GM19328 (cell line): ENCODE data around the gene ZNF195.
"Not testable (repeated sequence)": the region's sequence is repeated elsewhere in the genome, so short reads cannot be mapped to it uniquely, and the experiment has no call there.

Experiments used
- ATAC-seq: cut with Tn5 transposase; IDR thresholded peaks from one replicate; pipeline ENCODE4 v1.9.1; 2021; ENCODE audit warnings: mild to moderate bottlenecking, moderate library complexity; ENCODE audit not compliant: unreplicated experiment

The ZNF195 gene

DNA sequence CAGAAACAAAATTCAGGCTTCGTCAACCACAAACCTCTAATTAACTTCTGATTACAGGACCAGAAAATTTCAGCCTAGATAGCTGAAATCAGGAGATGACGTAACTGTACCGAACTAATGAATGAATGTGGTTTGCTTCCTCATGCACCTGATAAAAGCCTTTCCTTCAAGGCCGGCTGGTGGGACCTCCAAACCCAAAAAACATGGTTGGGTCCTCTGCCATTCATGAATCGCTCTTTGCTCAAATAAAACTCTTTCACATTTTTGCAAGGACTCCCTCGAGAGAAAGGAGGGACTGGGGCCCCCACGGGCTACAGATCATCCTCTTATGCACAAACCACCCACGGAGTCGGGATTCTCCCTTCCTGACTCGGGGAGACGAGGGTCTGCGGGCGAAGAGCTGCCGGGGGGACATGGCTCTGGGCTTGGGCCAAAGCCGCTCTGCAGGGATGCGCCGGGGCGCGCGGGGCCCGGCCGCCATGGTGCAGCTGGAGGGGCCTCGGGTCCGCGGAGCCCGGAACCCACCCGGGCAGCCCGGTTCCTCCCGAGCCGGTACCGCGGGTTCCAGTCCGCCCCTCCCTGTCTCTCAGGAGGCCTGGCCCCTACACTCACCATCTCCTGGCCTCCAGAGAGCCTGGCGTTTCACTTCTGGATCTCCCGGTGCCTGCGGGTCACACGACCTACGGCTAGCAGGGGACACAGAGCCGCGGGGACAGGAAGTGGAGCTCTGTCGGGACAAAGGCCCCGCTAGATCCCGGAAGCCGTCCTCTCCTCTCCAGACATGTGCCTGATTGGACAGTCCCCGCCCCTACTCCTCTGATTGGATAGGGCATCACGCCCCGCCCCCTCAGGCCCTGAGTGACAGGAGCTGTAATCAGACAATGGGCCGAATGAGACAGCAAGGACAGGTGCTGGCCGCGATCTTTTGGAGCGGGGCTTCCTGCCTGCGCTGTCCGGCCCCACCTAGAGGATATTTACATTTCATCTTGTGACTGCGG is at the start of gene ZNF195:
Gene ZNF195 (minus strand): TSS at position 721 of the 998 bp plus-strand sequence. CDS start 106 bp downstream, at position 615.
- peak; percentile 99 for ATAC-seq

DNA sequence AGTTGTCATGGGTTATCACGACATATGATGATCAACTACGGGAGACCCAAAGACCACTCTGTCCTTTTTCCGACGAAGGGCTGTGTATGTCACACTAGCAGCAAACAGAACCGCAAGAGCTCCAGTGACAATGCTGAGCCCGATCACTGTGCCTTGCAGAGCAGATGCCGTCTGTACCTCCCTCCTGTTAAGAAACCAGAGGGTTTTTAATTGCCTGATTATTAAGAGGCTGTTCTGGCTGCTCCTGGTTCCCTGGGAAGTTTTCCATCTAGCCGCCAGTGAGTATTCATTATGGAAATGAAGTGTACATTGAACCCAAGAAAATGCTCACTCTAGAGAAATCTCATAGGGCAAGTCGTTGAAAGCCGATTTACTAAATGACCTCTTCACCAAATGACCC is 49.1 kb upstream of the ZNF195 start:
- ATAC-seq = not testable (repeated sequence)

DNA sequence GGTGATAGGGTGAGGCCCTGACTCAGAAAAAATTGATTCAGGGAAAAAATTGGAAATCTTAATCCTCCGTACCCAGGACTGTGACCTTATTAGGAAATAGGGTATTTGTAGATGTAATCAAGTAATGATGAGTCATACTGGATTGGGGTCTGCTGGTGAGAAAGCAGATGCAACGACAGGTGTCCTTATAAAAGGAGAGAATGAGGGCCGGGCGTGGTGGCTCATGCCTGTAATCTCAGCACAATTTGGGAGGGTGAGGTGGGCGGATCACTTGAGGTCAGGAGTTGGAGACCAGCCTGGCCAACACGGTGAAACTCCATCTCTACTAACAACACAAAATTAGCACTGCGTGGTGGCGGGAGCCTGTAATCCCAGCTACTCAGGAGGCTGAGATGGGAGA is 47.6 kb upstream of the ZNF195 start:
- ATAC-seq = not testable (repeated sequence)

DNA sequence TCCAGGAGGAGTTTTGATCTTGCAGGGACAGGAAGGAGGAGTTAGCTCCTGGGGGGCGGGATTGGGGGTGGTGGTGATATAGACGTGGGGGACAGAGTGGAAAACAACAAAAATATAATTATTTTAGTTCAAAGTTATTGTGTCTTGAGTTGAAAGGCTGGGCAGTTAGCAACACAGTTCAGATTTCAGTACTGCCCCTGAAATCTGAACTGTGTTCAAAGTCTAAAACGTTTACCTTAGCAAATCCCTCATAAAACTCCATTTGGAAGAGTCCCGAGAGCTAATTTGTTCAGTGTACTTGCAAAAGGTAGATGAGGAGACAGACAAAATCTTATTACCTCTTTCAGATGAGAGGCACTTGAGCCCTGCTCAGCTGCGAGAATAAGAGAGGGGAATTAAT is 45.0 kb upstream of the ZNF195 start:
- ATAC-seq = not testable (repeated sequence)

DNA sequence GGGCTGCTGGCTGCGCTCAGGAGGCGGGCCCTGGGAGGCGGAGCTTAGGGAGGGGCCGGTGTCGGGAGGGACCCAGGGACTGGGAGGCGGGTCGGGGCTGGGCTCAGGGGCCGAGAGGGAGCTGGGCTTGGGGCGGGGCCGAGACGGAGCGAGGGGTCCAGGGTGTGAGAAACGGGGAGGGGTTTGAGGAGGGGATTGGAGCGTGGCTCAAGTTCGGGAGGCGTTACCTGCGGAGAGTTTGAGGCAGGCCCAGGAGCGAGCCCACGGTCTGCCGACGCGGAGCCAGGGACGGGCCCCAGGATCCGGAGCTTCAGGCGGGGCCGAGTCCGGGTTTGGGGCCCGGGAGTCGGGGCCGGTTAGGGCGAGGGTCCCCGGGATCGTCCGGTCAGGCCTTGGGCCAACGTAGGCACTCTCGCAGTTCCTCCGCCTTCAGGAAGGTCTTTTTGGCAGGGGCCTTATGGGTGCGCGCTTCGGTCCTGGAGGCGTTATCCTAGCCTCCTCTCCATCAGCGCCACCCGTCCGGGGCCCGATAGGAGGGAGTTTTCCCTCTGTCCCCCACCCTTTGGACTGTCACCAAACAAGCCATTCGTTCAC is 44.3 kb upstream of the ZNF195 start:
- not testable (repeated sequence) for ATAC-seq

DNA sequence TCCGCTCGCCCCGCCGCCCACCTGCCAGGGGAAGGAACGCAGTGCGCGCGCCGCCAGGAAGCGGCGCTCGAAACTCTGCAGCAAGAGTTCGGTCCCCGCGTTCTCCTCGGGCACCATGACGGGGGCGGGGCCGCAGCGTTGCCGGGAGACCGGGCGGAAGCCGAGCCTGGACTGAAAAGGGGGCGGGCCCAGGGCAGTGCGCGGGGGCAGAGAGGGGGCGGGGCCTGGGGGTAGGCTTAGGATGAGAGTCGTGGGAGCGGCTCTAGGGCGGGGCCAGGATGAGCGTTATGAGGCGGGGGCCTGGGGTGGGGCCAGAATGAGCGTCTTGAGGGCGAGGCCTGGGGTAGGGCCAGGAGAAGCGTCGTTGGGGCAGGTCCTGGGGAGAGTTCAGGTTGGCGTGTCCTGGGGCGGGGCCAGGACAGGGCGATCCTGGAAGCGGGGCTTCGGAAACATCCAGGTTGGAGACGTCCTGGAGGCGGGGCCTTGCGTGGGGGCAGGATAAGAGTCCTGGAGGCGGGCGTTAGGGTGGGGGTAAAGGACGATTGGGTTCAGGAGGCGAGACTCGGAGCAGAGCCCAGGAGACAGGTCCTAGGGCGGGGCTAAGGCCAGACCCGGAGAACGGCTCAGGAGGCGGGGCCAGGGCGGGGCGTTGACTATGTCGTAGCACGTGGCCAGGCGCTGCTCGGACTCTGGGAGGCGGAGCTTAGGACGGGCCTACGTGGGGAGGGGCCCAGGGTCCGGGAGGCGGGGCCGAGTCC is 43.6 kb upstream of the ZNF195 start:
- peak; percentile 97 for ATAC-seq

DNA sequence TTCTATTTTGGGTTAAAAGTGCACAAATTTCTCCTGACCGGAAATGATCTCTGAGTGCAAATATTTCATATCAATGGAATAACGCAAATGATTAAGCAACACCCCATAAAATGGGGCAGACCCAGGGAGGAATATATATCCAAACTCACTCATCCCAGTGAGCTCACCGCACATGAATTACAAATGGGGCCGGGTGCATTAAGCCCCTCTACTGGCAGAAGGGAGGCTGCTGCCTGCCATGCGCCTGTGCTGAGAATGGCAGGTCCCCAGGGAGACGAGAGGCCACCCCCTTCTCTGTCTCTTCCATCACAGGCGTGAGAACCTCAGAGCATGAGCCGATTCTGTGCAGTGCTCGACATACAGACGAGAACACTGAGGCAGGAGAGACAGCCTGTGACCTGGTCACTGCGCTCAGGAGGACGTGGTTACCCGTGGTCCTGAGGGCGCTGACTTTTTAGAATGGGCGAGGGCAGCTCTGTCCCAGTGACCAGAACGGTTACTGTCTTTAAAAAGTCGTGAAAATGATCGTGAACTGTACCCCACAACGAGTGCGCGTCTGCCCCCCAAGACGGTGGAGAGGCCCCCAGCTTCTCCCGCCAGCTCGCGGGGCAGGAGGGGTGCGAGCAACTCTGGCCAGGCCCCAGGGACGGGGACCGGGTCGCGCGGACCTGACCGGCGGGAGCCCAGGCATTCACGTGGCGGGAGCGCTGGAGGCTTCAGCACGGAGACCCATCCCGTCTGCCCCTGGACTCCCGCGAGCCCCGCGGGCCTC is 42.8 kb upstream of the ZNF195 start:
- ATAC-seq = not testable (repeated sequence)

DNA sequence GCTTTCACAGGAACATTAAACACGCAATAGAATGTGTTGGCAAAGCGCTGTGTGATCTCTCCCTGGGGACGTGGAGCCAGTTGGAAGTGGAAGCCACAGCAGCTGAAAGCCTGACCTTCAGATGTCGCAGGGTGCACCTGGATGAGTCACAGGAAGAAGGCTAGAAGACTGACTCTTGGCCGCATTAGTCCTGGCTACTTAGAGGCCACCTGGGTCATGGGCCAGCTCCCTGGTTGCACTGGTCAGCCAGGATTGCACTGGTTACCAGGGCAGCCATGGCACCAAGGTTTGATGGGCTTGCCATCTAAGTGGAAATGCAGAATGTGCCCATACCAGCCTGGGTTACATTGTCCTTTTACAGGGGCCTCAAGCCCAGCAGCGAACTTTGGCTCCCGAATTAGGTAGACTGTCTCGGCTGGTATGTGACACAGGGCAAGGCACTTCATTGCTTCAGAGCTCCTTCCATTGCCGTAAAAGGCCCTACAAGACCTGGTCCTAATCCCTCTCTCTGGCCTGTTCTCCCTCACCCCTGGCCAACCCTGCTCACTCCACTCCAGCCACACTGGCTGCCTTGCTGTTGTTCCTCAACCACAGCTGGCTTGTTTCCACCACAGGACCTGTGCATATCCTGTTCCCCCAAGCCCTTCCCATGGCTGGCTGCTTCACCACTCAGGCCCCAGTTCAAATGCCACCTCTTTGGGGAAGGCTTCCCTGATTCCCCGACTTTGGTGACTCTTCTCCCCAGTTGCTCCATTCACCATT is 41.5 kb upstream of the ZNF195 start:
- ATAC-seq = not testable (repeated sequence)

DNA sequence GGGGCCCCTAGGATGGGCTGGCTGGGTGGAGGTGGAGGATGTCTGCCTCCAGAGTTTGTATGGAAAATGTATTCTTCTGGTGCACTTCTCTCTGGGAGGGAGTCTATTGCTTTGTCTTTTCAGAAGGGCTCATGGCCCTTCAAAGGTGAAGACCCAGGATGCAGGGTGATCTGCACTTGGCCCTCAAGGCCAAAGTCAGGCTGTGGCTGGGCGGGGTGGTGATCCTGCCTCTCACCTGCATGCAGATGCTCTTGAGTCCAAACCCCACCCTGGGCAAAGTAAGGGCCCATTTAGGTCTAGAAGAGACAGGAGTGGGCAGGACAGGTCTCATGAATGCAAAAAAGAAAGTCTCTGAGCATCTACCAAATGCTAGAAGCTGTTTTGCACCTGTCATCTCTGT is 40.5 kb upstream of the ZNF195 start:
- not testable (repeated sequence) for ATAC-seq

DNA sequence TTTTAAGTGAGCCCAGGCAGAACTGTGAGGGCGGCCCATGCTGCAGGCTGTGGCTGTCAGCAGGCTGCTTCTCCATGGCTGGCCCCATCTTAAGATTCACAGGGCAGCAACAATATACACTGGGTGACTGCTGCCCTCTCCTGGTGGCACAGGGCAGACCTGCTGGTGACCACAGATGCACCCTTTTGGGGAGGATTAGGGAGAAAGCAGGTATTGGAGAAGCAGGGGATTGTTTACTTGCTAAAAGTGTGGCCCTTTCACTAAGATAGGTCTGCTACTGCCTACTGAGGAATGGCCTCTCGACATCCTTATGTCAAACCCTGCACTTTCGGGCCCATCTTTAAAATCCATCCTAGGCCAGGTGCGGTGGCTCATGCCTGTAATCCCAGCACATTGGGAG is 38.1 kb upstream of the ZNF195 start:
- ATAC-seq = not testable (repeated sequence)

DNA sequence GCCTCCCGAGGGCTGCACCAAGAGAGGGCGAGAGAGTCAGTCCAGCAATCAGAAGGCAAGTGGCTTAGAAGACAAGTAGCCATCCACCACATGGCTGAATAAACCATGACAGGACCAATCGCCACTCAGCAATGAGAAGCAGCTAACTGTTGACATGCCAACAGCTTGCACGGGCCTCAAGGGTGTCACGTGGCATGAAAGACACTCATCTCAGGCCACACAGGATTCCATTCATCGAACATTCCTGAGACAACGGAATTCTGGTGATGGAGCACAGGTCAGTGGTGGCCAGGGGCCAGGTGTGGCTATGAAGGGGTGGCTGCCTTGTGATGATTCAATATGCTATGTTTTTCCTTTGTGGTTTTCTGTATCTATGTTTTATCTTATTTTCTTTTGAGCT is 36.4 kb upstream of the ZNF195 start:
- not testable (repeated sequence) for ATAC-seq

DNA sequence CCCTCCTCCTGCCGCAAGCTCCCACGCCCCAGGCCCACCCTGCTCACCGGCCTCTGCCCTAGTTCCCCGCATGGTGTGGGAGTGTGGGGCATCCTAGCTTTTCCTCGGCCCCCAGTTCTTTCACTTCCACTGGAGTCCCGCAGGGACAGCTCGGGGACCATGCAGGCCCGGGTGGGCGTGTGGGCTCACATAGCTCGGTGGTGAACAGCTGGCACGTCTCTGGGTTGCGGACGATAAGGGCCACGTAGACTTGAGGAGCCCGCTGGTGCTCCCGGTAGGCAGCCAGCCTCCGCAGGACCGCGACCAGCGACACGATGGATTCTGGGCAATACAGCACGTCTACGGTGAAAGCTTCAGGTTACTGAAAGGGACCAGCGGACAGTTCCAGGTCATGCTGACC is 34.7 kb upstream of the ZNF195 start:
- ATAC-seq = not testable (repeated sequence)

DNA sequence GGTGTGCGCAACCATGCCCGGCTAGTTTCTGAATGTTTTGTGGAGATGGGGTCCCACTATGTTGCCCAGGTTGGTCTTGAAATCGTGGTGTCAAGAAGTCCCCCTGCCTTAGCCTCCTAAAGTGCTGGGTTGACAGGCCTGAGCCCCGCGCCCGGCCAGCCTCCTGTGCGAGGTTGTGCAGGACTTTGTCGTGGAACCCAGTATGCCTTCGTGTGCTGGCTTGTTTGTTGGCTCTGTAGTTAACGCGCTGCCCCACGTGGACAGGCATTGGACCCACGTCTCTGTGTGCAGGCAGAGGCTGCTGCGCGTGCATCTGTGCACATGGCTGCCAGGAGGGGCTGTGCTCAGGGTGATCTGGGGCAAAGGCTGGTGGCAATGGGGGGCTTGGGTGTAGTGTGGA is 33.9 kb upstream of the ZNF195 start:
- ATAC-seq = no peak

DNA sequence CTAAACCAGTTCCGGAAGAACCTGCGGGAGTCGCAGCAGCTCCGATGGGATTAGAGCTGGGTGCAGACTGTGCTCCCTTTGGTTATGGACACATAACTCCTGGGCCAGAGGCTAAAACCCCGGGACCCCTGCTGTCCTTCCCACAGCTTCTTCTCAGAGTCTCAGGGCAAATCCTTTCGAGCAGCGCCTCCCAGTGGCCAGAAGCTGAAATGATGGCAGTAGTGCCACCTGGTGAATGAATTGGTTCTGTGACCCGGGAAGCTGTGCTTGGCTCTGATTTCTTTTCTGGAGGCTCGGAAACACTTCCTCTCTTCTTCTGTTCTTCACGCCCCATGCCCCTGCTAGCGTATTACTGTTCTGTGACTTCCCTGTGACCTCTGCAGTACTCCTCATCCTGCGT is 29.8 kb upstream of the ZNF195 start:
- not testable (repeated sequence) for ATAC-seq

DNA sequence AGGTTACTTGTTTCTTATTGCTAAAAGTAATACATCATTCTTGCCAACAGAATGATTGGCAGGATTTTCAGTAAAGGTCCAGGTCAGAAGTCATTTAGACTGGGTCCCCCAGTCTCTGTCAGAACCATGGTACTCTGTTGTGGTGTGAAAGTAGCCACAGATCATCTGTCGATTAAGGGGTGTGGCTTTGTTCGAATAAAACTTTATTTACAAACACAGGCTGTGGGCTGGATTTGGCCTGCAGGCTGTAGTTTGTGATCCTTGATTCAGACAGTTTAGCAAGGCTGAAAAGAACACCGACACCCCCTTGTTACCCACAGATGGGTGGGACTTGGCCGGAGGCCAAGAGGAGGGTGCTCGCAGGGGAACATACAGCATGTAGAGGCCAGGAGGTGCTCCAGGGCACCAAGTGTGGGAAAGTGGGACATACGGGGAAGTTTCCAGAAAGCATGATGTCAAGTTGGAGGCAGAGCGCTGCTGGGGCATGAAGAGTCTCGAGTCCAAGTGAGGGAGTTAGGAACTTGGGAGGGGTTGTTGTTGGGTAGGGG is 29.2 kb upstream of the ZNF195 start:
- ATAC-seq = not testable (repeated sequence)

DNA sequence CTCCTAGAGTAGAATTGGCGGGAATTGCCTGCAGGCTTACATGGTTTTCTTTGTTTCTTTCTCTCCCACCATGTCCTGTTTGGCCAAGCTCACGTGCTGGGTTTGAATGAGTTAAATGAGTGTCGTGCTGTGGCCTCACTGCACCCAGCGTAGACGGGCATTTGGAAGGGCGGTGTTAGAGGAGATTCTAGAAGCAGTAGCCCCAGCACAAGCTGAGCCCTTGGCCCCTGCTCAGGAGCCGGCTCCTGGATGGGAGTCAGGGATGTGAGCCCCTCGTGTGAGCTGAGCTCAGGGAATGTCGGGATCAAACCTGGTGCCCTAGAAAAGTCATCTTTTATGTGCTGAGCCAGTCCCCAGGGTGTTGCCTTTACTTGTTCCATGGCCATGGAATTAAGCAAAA is 28.0 kb upstream of the ZNF195 start:
- not testable (repeated sequence) for ATAC-seq

DNA sequence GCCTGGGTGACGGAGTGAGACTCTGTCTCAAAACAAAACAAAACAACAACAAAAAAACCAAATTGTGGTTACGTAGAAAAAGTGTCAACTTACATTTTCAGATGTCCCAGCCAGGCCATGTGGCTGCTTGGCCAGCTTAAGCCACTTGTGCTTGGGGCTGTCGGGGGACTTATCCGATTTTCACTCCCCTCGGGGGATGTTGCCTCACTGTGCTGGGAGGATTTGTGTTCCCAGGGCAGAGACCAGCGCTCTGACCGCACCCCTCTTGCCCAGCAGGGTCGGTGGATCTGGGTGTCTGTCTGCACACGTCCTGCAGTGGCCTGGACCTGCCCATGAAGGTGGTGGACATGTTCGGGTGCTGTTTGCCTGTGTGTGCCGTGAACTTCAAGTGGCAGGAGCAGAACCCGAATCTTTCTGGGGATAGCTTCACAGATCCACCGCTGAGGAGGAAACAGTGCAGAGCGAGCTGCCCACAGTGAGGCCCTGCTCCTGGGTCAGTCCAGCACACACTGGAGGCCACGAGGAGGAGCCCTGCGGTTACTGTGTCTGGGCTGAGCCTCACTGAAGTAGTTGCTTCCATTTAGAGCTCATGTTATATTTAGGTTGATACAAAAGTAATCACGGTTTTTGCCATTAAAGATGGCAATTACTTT is 27.4 kb upstream of the ZNF195 start:
- not testable (repeated sequence) for ATAC-seq

DNA sequence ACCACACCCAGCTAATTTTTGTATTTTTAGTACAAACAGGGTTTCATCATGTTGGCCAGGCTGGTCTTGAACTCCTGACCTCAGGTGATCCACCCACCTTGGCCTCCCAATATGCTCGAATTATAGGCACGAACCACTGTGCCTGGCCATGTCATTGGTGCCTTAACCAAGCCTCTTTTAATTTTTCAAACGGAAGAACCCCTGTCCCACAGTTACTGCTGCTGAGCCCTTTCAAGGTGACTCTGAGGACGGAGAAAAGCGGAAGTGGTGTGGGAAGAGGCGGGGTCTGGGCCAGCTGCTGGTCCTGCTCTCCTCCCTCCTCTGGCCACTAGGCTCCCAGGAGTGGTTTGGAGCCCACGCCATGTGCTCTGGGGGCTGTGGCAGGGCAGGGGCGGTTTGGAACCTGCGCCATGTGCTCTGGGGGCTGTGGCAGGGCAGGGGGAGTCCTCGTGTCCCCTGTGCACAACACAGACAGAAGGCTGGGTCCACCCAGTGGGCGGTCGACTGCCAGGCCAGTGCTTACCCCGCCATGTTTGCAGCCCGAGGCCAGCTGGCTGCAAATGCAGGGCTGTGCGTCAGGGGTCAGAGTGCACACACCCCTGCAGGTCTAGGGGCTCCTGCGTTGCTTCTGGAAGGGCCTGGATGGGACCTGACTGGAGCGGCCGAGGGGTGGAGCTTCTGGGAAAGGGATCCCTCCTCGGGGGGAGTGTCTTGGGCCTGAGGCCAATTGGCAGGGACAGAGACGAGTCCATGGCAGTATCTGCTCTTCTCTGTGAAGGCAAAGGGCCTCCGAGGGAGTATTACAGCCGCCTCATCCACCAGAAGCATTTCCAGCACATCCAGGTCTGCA is 25.4 kb upstream of the ZNF195 start:
- not testable (repeated sequence) for ATAC-seq
